ENCODE data around the gene VWA2. TPM values are rescaled to one million over a fixed set of nuclear protein-coding genes. Genes with fewer than 3 reads are reported as not detected.

VWA2 gene
- total RNA-seq, 2 experiments from 2014 or later: not detected

DNA sequence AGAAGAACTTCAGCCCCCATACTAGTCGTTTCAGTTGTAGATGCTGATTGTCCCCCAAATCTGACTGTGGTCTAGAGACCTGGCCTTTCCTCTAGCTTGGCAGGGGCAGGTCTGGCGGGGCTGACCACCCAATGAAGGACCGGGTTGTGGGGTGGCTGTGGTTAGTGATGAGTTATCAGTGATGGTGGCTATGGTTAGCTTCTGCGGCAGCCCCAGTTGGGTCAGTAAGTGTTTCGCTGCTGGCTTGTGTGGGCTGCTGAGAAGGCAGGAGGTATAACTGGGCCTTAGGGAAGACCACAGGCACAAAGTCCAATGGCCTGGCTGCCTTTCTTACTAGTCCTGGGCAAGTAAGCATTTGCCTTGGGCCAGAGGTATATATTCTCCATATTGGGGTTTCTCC lies 21.3 kb downstream of the VWA2 start:
- Mint-ChIP-seq H3K4me3 (no peak overlapping the region), H3K9me3 (no peaks in the 10 kb centered on the region), H3K4me1 (ENCODE audit: low read depth) (peaks cover 7% of the 10 kb centered on the region), H3K36me3 (ENCODE audit: low read depth) (no peaks in the 10 kb centered on the region), H3K27ac (no peak overlapping the region), H3K27me3 (no peaks in the 10 kb centered on the region)
- no peak for ATAC-seq (ENCODE audit: poor library complexity)
- H3K4me1 ChIP-seq (ENCODE audit: insufficient read depth, low read length): no peaks in the 10 kb centered on the region
- H3K4me3 ChIP-seq (ENCODE audit: low read length): no peak overlapping the region
- no peaks in the 10 kb centered on the region for H3K36me3 ChIP-seq (ENCODE audit: insufficient read depth, low read length)
- H3K27ac ChIP-seq (ENCODE audit: low read depth in 1 of 2, low read length in 2 of 2): no peak overlapping the region
- TF ChIP-seq, protein P1, sequence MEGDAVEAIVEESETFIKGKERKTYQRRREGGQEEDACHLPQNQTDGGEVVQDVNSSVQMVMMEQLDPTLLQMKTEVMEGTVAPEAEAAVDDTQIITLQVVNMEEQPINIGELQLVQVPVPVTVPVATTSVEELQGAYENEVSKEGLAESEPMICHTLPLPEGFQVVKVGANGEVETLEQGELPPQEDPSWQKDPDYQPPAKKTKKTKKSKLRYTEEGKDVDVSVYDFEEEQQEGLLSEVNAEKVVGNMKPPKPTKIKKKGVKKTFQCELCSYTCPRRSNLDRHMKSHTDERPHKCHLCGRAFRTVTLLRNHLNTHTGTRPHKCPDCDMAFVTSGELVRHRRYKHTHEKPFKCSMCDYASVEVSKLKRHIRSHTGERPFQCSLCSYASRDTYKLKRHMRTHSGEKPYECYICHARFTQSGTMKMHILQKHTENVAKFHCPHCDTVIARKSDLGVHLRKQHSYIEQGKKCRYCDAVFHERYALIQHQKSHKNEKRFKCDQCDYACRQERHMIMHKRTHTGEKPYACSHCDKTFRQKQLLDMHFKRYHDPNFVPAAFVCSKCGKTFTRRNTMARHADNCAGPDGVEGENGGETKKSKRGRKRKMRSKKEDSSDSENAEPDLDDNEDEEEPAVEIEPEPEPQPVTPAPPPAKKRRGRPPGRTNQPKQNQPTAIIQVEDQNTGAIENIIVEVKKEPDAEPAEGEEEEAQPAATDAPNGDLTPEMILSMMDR (IDR thresholded peaks at IDR 0.05): no peak
- DNase-seq: no peak
- ChIA-PET CTCF (no interaction called here), POLR2A (no interaction called here)
- intact Hi-C loops (cut with DNase I, micrococcal nuclease): no loop called here
- H3K9me3 ChIP-seq (ENCODE audit: control insufficient read depth in 1 of 2, insufficient read depth in 1 of 2, low read length in 2 of 2): no peaks in the 10 kb centered on the region
- no peaks in the 10 kb centered on the region for H3K27me3 ChIP-seq (ENCODE audit: control insufficient read depth in 1 of 2, insufficient read depth in 2 of 2, low read length in 2 of 2)

DNA sequence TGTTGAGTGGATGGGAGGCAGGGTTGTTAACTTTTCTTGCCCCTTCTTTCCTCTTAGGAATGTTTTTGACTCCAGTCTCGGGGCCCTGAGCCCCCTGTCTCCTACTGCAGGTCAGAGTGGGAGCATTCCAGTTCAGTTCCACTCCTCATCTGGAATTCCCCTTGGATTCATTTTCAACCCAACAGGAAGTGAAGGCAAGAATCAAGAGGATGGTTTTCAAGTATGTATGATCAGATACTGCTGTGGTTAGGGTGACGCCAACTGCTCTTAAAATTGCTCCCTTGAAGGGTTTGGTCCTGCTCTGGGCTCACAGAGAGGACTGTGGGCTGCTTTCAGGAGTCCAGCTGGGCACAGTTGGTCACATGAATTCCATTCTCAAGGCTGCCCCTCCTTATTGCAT lies 22.0 kb downstream of the VWA2 start:
- Histone ChIP-seq H3K4me1 (ENCODE audit: insufficient read depth, low read length) (no peaks in the 10 kb centered on the region), H3K9me3 (ENCODE audit: control insufficient read depth in 1 of 2, insufficient read depth in 1 of 2, low read length in 2 of 2) (no peaks in the 10 kb centered on the region), H3K36me3 (ENCODE audit: insufficient read depth, low read length) (no peaks in the 10 kb centered on the region), H3K27me3 (ENCODE audit: control insufficient read depth in 1 of 2, insufficient read depth in 2 of 2, low read length in 2 of 2) (no peaks in the 10 kb centered on the region), H3K27ac (ENCODE audit: low read depth in 1 of 2, low read length in 2 of 2) (no peak overlapping the region), H3K4me3 (ENCODE audit: low read length) (no peak overlapping the region)
- POLR2A ChIA-PET: no interaction called here
- no peak overlapping the region for H3K4me3 Mint-ChIP-seq
- DNase-seq: no peak
- TF ChIP-seq, protein P1 (IDR thresholded peaks at IDR 0.05): no peak
- intact Hi-C loops (cut with DNase I, micrococcal nuclease): no loop called here
- H3K27ac Mint-ChIP-seq: no peak overlapping the region
- H3K27me3 Mint-ChIP-seq: no peaks in the 10 kb centered on the region
- no peaks in the 10 kb centered on the region for H3K9me3 Mint-ChIP-seq
- H3K36me3 Mint-ChIP-seq (ENCODE audit: low read depth): no peaks in the 10 kb centered on the region
- ATAC-seq (ENCODE audit: poor library complexity): no peak
- peaks cover 7% of the 10 kb centered on the region for H3K4me1 Mint-ChIP-seq (ENCODE audit: low read depth)
- CTCF ChIA-PET: interaction anchor here (0.5 kb wide), 1 partner anchor 66 kb away, joined by 3 read pairs; no protein-coding TSS in a partner anchor

DNA sequence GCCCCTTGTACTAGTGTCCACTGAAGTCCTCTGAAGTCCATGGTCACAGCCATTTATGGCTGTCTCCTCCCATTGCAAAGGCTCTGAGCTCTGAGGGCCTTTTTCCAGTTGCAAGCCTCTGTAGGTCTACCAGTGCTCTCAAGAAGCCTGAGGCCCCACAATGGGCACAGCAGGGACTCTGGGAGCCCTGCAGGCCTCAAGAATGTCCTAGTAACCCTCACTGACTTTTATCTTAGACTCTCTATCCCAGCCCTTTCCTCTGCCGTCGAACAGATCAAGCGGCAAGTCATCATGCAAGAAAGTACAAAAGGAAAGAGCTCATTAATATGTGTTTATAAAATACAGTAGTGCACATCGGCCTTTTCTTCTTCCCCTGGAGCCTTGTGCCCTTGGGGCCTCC lies 23.4 kb downstream of the VWA2 start:
- Histone ChIP-seq H3K27ac (ENCODE audit: low read depth in 1 of 2, low read length in 2 of 2) (no peak overlapping the region), H3K36me3 (ENCODE audit: insufficient read depth, low read length) (no peaks in the 10 kb centered on the region), H3K9me3 (ENCODE audit: control insufficient read depth in 1 of 2, insufficient read depth in 1 of 2, low read length in 2 of 2) (no peaks in the 10 kb centered on the region), H3K27me3 (ENCODE audit: control insufficient read depth in 1 of 2, insufficient read depth in 2 of 2, low read length in 2 of 2) (no peaks in the 10 kb centered on the region), H3K4me1 (ENCODE audit: insufficient read depth, low read length) (no peaks in the 10 kb centered on the region), H3K4me3 (ENCODE audit: low read length) (no peak overlapping the region)
- H3K4me3 Mint-ChIP-seq: no peak overlapping the region
- TF ChIP-seq, protein P1 (IDR thresholded peaks at IDR 0.05): no peak
- intact Hi-C loops (cut with DNase I, micrococcal nuclease): no loop called here
- peaks cover 7% of the 10 kb centered on the region for H3K4me1 Mint-ChIP-seq (ENCODE audit: low read depth)
- H3K27ac Mint-ChIP-seq: no peak overlapping the region
- H3K36me3 Mint-ChIP-seq (ENCODE audit: low read depth): no peaks in the 10 kb centered on the region
- ChIA-PET CTCF (no interaction called here), POLR2A (no interaction called here)
- no peak for DNase-seq
- ATAC-seq (ENCODE audit: poor library complexity): no peak
- no peaks in the 10 kb centered on the region for H3K9me3 Mint-ChIP-seq
- no peaks in the 10 kb centered on the region for H3K27me3 Mint-ChIP-seq

Measured in CD4-positive, alpha-beta T cell (primary cell).